HK-2 (cell line): ENCODE measurements around the gene UFC1.

ENCODE experiments used
- DNase-seq: peaks from one replicate; pipeline ENCODE4 v3.0.0-alpha.2; 2018; ENCODE audit not compliant: unreplicated experiment

Gene UFC1

DNA sequence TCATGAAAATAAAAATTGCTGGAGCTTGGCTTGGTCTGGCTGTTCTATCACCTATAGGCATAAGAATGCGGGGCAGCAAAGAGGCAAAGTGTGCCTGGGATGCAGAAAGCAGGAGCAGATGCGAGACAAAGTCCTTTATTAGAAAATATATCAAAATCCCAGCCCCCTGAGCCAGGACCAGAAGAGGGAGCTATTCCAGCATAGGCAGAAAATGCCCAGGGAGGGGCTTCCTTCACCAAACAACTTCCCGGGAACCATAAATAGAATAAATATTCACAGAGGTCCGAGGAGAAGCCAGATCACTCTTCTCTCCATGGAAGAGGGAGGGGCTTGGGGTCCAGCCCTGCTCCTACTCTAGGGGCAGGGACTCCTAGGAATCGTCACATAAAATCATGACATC, 17.4 kb downstream of the UFC1 start:
- DNase-seq, result no peak

DNA sequence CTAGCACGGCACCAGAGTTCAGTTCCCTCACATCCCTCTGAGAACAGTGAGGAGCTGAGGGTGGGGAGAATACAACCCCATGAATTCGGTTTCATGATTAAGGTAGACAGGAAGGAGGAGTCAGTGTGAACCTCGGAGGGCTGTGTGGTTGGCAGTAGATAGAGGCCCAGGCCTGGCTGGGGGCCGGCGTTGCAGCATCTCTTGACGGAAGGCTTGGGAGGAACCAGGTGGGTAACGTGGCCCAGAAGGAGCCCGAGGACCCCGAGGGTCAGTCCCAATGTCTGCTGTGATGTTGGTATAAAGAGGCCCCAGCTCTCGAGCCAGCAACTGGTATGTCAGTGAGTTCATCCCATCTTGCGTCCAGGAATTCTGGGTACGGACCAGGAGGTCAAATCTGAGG, 17.9 kb downstream of the UFC1 start:
- DNase-seq, result no peak

DNA sequence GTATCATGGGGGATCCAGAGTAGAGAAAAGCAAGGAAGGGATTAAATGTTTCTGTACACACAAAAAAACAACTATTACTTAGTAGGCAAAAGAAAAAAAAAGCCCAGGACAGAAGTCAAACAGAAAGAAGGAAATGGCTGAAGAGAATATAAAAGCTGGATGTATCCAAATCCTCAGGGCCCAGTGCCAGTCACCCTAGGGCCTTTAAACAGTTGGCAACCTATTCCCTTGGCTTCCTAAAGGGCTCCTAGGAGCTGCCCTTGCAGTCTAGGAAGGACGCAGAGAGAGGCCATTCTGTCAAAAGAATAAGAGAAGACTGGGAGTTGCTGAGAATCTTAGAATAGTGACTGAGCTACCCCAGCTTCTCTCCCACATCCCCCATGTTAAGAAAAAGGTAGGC, 18.6 kb downstream of the UFC1 start:
- no peak for DNase-seq

DNA sequence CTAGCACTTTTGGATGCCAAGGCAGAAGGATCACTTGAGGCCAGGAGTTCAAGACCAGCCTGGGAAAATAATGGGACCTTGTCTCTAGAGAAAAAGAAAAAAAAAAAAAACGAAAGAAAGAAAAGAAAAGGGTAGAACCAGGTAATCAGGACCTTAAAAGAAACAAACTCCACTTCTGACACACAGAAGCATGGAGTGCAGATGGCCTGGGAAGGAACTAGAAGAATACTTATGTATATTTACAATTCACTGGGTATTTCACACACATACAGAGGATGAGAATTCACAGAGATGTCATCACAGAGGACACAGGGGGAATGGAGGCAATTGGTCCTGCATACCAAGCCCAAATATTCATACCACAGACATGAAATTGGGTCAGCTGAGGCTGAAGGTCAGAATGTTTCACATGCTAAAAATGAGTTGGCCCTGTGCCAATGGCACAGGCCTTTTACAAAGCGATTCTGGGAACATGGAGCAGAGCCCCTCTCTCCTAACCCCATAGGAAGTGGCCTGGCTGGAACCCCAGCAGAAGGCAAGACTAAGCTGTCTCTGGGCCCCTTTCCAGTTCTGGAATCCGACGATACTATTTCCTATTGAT, 19.1 kb downstream of the UFC1 start:
- DNase-seq, result no peak

DNA sequence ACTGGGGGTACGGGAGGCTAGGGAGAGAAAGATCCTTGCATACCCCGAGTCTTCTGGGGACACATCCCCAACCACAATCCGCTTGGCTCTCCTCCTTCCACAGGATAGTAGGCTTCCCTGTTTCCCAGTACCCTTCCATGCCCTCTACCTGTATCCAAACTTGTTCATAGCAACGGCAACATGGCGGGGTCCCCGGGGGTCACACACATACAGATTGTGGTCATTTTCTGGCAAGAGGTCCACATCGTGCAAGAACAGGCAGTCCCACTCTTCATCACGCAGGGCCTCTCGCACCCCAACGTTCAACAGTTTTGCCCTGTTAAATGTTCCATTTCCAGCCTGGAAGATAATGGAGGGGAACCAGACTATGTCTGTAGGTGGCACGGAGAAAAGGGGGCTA, 19.9 kb downstream of the UFC1 start:
- no peak for DNase-seq

DNA sequence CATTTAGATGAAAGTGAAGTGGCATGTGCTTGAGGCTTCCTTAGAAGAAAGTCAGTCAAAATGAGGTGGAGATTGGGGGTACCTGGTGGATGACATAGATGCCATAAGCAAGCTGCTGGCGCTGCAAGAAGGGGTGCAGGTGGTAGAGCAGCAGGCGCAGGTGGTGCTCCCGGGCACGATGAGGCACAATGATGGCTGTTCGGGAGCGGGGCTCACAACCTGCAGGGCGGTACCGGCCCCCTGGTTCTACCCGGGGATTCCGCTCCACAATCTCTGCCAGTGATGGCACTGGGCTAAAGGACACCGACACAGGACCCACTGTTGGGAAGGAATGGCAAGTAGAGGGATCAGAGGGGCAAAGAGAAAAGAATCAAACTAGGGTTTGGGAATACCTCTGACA, 21.1 kb downstream of the UFC1 start:
- no peak for DNase-seq

DNA sequence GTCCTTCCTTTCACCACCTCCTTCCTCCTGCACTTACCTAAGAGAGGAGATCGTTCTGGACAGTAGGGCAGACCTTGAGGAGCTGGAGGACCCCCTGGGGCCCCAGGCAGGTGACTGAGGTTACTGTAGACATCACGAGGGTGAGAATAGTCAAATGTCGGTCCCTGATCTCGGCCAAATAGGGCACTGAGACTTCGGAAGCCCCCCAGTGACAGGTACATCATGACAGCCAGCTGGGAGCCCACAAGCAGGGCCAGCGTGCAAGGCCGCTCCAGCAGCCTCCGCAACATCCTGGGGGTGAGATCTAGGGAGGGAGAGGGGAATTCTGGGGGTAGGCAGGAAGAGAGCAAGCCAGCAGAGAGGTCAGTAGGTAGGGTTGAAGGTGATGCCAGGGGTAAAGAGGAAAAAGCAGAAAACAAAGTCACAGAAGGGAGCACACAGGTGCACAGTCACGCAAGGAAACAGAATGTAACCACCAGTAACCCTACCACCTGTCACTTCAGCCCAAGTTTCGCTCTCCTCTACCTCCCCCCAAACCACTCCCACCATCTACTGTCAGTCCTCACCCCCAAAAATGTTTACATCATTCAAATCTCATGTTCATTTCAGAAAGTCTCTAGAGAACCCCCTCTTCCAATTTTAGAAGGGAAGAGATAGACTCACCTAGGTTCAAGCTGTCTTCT, 22.1 kb downstream of the UFC1 start:
- no peak for DNase-seq

DNA sequence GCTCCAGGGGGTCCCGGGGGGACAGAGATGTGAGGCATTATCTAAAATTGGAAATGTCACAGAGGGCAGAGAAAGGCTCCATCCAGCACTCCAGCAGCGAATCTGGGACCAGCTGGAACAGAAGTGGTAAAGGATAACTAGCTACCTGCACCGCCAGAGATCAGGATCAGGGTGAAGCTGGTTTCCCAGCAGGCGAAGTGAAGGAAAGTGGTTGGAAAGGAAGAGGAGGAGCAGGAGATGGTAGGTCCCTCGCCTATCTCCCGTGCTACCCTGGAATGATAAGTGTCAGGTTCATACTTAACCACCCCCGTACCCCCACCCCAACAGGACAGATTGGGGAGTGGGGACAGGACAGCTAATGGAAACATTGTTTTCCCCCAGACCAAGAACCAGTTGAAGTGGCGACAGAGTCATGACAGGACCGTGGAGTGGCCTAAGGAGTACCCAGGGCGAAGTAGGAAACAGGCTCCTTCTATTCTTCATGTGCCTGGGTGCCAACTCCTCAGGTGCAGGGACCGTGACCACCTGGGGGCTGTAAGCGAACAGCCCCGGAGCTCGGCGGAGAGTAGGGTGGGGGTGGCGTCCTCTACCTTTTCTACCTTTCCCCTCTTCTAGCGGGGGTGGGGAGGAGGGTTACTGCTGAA, 22.8 kb downstream of the UFC1 start:
- DNase-seq, result no peak

DNA sequence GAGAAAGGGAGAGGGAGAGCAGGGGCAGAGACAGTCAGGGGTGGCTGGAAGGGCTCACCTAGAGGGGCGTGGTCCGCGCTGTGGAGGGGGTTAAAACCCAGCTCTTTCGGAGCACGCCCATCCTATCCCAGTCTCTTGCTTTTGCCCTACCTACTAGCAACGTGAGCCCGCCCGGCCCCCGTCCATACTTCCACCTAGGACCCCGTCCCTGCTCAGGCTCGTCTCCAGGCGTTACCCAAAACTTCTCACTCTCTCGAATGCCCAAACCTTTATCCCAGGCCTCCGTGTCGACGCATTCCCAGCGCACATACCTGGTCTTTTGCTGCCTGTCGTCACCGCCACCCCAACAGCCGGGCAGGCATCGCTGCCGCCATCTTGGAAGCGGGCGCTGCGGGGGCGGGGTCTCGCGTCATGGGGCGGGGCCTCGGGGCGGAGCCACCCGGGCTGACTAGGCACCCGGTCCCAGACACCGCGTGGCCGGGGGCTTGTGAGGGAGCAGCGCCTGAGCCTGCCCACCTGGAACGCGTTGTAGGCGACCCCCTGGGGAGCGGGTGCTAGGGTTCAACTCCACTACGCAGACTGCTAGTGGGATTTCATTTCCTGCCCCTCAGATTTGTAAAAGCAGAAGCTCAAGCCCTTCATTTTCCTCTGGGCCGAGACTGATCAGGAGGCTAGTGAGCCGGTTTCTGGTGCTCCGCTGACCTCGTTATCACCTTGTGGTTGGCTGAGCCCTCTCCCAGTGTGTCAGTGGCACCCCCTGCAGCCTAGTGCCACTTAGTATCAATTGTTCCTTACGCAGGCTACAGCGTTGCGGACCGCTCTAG, 23.5 kb downstream of the UFC1 start, which contains the start of gene B4GALT3:
B4GALT3 (minus strand) TSS at position 396 of the 824 bp plus-strand sequence. CDS start 1,447 bp downstream, outside the sequence.
- DNase-seq, result peak; percentile 91

DNA sequence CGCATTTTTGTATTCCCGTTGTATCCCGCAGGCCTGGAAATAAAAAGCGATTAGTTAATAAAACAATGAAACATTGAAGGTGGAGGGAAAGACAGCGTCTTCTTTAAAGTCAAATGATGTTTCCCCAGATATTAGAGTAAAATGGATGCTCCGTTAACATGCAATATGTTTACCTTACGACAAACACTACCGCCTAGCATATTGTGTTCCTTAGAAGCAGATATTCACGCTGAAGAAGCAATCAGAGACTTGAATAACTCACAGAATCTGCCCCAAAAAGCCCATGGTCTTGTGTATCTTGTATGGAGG, 24.1 kb downstream of the UFC1 start:
- no peak for DNase-seq

DNA sequence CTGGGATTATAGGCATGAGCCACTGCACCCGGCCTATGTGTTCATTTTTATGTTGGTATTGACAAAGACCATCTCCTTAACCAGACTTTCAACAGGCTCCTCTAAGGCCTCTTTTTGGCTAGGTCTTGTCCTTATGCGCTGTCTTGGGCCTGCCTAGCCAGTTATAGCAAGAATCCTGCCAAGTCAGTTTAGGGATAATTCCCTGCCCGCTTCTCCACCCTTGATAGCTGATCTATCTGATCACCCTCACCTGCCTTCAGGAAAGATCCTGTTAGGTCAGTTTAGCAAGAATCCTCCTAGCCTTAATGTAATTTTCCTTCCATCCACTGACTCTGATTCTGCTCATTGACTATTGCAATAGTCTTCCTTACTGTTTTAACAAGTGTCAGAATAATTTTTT, 25.9 kb downstream of the UFC1 start:
- DNase-seq, result no peak

DNA sequence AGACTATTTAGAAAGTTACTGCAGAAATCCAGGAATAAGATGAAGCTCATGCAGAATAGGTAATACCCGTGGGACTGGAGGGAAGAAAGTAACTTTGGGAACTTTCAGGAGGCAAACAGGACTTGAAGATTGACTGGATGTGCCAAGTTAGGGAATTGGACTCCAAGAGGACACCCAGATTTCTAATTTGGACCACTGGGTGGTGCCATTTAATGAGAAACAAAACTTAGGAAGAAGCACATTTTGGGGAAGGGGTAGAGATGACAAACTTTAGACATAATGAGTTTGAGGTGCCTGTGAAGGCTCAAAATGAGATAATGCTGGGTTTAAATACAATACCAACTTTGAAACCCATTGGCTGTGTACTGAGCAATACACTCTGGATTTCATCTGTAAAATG, 26.9 kb downstream of the UFC1 start:
- DNase-seq, result no peak

DNA sequence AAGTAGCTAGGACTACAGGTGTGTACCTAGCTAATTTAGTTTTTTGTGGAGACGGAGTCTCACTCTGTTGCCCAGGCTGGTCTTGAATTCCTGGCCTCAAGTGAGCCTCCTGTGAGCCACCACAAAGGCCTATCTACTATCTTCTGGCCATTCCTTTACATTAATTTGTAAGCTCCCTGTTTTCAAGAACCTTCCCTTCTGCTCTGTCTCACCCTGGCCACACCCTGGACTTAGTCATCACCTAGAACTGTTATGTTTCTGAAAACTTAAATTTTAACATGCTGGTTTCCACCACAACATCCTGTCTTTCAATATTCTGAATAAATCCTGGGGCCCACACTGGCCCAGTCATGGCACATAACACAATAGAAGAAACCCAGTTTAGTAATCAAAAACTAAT, 28.4 kb downstream of the UFC1 start:
- DNase-seq, result no peak

DNA sequence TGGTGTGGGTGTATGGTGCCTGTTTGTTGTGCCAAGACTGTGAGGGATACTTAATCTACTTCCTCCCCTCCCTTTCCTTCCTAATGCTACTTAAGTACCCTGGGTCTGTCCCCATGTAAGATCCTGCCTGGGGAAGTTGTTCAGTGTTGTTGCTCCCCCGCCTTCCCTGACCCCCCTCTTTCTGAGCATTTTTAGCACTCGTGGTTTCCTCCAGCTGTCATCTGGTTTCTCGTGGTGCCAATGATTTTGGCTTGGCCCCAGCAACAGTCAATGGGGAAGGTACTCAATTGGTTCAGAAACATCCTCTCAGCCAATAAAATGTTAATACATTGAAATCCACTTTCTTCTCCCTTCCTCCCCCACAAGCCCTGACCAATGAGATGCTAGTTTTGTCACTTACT, 31.5 kb downstream of the UFC1 start:
- no peak for DNase-seq

DNA sequence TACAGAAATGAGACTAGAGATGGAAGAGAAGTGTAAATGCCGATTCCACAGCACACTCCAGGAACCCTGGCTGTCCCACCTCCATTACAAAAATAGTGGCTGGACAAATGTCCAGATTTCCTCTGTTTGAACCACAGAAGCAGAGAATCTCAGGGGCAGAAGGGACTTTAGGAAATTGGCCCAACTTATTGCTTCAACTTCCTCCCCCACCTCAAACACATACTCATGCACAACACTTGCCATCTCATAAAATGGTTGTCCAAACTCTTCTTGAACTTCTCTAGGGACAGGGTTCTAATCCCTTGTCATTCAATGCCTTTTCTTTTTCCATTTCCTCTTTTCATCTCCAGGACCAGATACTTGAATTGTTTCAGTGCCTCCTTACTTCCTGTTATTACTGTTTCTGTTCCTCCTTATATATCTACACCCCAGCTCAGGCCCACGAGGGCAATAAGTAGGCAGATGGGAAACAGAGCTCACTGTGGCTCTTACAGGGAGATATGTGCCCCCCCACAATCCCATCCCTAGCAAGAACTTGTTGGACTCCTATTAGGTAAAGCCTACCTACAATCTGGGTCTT, 32.0 kb downstream of the UFC1 start:
- DNase-seq, result no peak

DNA sequence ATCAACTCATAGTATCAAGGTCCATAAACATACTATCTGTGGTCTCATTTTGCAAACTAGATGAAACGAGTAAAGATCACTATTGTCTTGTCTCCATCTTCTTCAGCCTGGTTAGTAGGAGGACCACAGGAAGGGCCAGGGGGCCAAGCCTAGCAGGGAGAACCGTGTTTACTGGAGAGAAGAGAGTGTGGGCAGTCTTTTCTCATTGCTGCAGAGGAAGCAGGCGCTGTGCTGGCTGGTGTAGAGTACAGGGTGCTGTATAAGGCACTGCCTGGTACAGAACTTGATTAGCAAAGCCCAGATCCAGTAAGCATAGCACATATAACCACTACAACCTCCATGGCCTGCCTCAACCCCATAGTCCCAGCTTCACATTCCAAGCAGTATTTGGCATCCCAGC, 33.5 kb downstream of the UFC1 start:
- no peak for DNase-seq

DNA sequence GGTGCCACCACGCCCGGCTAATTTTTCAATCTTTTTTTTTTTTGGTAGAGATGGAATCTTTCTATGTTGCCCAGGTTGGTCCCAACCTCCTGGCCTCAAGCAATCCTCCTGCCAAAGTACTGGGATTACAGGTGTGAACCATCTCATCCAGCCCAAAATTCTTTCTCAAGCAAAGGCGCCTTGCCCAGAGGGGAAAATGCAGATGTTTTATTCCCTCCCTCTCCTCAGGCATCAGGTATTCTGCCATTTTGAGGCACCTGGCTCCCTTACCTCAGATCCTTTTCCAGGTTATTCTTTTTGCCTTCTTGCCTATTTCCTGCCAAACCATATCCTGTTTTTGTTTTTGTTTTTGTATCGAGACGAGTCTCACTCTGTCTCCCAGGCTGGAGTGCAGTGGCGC, 34.6 kb downstream of the UFC1 start:
- no peak for DNase-seq

DNA sequence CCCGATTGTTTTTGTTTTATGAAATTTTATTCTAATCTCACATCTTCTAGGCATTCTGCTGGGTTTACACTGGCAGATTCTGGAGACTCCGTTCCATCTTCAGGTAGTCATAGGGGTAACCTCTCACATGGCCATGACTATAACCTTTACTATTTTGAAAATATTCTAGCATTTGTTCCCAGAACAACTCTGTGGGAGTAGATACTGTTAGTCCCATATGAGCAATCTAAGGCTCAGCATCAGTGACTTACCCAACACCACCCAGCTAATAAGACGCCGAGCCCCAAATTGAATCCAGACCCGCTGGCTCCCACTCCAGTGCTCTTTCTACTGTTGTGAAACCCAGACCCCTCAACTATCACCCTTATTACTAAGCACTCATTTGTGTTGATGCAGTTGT, 35.3 kb downstream of the UFC1 start:
- DNase-seq, result no peak

DNA sequence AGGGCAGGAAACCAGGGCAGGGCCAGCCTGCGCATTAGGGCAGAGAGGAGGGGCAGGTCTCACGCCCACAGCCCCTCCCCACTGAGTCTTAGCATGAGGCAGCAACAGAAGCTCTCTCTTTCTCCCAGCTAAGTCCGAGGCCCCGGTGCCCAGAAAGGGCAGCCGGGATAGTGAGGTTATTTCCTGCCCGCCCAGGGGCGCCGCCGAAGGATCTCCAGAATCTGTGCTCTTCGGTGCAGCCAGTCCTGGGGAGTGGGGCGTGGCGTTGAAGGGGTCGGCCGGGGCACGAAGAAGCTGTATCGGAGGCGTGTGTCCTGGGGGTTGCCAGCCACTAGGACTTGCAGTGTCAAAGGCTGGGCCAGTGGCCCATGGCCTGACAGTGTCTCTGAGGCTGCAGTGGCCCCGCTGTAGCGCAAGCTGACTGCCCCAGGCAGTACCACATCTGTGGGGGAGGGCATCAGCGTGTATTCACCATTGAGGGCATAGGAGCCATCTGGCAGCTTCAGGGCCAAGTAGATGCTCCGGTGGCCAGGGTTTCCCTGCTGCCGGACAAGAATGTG, 37.3 kb downstream of the UFC1 start:
- DNase-seq, result no peak

DNA sequence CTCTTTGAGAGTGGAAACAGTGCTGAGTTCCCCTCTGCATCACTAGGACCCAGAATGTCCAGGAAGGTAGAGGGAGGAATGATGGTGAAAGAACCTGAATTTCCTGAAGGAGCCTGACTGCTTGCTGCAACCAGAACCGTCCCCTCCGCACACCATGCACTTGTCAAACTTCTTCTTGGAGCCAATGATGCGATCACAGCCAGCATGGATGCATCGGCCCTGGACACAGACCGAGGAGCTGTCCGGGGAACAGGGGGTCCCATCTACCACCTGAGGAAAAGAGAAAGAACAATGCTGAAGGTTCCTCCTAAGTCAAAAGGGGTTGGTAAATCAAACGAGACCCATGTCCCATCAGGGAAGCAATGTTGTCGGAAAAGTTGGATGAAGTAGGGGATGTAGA, 38.2 kb downstream of the UFC1 start:
- DNase-seq, result no peak

DNA sequence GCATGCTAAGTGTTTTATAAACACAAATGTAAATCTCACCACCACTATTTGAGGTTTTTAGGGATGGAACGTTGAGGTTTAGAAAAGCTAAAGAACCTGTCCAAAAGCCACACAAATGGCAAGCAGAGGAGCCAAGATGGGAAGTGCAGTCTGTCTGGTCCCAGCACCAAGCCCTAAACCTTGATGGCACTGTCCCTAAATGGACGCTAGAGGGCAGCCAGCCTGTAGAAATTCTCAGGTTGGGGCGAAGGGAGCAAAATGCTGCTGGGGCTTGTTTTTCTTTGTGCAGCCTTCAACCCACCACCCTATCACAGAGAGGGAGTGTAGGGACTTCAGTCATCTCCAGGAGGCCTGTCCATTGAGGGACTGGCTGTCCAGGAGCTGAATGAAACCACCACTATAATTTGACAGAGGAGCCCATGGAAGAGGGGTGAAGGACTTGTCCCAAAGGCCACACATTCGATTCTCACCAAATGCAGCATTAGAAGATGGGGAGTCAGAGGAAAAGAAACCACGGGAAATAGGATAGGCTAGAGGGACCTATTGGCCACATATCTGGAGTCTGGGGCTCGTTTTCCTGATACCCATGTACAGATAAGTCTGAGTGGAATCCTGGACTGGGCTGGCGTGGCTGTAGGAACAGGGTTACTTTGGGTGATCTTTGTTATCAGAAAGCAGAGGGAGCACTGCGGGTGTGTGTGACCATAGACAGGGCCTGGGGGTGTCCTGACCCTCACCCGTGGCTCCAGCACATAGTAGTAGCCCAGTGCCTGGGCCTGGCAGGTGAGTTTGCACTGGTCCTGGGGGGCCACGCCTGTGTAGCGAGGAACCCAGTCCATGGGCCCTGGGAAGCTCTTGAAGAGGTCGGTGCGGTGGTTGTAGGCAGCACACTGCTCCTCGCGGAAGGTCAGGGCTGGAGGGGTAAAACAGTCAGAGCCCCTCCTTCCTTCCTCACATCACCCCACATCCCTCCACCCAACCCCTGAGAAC, 39.0 kb downstream of the UFC1 start:
- DNase-seq, result peak; percentile 57
